NCI-H187 treated with DMSO at 0.1 percent for 48 hours (cell line): ENCODE results near the gene SLC2A11.
"Not testable (repeated sequence)": the region's sequence is repeated elsewhere in the genome, so short reads cannot be mapped to it uniquely, and the experiment has no call there.

Experiments used
- DNase-seq: peaks from one replicate; lab custom pipeline; 2025; lab: John Stamatoyannopoulos, UW

The SLC2A11 gene

DNA sequence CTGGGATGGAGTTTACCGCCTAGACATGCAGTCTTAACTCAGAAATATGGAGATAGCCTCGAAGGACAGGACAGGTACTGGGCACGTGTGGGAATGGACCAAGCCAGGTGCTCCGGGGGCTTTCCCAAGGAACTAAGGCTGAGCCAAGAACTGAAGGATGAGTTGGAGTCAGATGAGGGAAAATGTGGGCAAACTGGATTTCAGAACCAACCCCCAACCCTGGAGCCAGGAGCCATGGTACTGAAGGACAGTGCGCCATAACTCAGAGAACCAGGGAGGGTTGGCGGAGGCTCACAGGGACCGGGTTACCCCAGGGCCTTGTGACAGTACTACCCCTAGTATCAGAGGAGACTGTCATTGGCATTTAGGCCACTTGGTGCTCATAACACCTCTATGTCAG, 34.1 kb downstream of the SLC2A11 start:
- no peak for DNase-seq

DNA sequence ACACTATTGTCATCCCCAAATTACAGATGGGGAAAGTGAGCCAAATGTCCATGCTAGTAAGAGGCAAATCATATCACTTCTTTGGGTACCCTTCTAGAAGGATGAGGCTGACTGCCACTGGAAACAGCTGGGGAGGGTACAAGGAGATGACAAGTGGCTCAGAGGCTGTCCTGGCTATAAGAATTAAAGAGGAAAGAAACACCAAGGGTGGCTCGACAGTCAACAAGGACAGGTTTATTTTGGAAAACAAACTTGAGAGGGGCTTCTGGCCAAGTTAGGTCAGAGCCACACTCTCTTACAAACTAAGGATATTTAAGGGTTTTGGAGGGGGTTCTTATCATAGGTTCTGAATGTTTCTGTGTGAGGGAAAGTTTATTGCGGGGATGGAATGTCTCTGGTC, 34.5 kb downstream of the SLC2A11 start:
- DNase-seq, result no peak

DNA sequence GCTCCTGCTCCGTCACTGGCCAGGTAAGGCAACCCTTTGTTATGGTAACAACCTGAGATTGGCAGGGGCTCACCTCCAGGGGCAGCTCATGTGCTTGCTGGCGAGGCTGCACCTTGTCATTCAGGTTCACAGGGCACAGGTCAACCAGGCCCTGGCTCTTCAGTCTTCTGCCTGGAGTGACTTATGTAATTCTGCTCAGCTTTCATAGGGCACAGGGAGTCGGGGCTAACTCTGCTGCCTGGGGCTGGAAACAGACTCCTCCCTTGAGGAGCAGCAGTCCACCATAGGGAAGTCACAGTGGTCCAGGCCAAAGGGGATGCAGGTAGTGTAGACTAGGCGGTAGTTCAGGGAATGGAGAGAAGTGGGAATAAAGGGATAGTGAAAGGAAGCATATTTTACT, 35.0 kb downstream of the SLC2A11 start:
- no peak for DNase-seq

DNA sequence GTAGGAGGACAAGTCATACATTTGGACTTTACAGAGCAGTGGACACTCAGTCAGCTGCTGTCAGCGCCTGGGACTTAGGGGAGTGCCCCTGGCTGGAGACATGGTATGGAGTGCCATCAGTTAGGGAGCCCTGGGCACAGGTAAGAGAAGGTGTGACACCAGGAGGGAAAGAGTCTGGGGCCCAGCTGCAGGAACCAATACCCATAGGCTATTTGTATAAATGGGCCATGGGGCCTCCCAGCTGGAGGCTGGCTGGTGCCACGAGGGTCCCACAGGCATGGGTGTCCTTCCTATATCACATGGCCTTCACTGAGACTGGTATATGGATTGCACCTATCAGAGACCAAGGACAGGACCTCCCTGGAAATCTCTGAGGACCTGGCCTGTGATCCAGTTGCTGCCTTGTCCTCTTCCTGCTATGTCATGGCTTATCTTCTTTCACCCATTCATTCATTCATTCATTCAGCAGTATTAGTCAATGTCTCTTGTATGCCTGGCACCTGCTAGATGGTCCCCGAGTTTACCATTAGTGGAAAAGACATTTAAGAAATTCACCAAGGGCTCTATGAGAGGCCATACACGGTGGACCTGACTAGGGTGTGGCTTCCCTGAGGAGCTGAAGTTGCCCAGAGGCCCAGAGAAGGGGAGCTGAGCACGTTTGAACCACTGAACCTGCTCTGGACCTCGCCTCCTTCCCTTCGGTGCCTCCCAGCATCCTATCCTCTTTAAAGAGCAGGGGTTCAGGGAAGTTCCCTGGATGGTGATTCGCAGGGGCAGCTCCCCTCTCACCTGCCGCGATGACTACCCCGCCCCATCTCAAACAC, 35.7 kb downstream of the SLC2A11 start:
- DNase-seq, result no peak

DNA sequence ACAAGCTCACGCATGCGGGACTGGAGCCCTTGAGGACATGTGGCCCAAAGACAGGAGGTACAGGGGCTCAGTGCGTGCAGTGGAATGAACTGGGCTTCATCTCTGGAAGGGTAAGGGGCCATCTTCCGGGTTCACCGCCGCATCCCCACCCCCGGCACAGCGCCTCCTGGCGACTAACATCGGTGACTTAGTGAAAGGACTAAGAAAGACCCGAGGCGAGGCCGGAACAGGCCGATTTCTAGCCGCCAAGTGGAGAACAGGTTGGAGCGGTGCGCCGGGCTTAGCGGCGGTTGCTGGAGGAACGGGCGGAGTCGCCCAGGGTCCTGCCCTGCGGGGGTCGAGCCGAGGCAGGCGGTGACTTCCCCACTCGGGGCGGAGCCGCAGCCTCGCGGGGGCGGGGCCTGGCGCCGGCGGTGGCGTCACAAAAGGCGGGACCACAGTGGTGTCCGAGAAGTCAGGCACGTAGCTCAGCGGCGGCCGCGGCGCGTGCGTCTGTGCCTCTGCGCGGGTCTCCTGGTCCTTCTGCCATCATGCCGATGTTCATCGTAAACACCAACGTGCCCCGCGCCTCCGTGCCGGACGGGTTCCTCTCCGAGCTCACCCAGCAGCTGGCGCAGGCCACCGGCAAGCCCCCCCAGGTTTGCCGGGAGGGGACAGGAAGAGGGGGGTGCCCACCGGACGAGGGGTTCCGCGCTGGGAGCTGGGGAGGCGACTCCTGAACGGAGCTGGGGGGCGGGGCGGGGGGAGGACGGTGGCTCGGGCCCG, 36.5 kb downstream of the SLC2A11 start, which contains the start of gene MIF:
TSS of gene MIF (plus strand) at position 439 of the 765 bp plus-strand sequence. CDS start at position 531, 92 bp downstream.
- no peak for DNase-seq

DNA sequence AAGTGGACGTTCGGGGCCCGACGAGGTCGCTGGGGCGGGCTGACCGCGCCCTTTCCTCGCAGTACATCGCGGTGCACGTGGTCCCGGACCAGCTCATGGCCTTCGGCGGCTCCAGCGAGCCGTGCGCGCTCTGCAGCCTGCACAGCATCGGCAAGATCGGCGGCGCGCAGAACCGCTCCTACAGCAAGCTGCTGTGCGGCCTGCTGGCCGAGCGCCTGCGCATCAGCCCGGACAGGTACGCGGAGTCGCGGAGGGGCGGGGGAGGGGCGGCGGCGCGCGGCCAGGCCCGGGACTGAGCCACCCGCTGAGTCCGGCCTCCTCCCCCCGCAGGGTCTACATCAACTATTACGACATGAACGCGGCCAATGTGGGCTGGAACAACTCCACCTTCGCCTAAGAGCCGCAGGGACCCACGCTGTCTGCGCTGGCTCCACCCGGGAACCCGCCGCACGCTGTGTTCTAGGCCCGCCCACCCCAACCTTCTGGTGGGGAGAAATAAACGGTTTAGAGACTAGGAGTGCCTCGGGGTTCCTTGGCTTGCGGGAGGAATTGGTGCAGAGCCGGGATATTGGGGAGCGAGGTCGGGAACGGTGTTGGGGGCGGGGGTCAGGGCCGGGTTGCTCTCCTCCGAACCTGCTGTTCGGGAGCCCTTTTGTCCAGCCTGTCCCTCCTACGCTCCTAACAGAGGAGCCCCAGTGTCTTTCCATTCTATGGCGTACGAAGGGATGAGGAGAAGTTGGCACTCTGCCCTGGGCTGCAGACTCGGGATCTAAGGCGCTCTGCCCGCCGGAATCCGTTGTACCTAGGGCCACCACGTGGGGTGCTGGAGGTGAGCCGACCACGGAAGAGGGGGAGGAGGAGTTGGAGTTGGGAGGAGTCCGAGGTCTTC, 37.3 kb downstream of the SLC2A11 start:
- DNase-seq, result no peak

DNA sequence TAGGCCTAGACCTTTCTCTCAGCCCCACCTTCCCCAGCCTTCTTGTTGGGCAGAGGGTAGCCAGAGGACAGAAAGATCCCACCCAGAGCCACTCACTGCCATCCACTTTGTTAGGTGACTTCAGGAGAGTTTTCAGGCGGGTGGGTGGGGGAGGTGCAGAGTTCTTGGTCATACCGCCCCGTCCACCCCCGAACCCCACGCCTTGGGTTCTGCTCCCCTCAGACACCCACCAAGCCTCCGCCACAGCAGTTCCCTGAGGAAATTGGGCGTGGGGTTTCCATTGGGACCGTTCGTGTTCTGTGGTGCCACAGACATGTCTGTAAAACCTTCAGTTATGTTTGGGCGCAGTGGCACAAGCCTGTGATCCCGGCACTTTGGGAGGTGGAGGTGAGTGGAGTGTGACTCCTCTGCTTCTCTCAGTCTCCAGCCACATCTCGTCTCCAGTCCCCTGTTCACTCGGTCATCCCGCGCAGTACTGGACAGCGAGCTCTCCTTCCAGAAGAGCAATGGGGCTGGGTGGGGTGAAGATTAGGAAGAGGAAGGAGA, 38.0 kb downstream of the SLC2A11 start:
- no peak for DNase-seq

DNA sequence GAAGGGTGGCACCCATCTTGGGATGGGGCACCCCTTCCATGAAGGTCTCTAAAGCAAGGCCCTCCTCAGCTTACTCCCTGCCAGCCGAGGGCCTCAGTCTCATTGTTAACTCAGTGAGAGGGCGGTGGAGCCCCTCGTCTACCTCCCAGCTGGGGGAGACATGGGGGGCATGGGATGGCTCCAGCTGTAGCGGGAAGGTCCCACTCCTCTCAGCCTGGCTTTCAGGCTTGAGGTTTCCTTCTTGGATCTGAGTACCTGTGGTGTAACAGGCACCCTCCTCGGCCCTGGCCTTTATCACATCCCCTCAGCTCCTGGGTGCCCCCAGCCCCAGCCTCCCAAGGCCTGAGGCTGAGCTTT, 38.5 kb downstream of the SLC2A11 start:
- no peak for DNase-seq

DNA sequence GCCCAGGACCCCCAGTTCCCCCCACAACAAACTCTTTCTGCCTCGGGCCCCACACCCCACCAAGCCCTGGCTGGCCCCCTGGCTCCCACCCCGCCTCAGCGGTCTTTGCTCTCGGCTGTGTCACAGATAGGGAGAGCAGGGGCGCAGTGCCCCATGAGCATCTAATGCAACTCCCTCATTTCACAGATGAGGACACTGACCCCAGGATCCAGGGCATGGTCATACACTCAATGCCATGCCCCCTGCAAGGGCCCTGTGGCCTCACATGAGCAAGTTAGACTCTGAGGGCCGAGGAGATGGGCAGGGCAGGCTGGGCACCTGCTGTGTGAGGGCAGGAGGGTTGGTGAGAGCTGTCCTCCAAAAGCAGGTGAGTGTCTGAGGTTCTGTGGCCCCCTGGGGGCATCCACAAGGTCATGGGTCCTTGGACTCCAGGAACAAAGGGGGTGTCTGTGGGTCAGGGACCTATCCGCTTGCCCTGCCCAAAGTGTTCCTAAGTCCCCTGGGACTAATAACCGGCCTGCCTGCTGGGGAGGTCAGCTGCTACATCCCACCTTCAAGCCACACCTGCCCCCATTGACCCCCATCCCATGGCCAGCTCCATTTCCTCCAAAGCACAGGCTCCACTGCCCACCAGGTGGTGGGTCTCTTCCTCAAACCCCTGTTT, 39.0 kb downstream of the SLC2A11 start:
- no peak for DNase-seq

DNA sequence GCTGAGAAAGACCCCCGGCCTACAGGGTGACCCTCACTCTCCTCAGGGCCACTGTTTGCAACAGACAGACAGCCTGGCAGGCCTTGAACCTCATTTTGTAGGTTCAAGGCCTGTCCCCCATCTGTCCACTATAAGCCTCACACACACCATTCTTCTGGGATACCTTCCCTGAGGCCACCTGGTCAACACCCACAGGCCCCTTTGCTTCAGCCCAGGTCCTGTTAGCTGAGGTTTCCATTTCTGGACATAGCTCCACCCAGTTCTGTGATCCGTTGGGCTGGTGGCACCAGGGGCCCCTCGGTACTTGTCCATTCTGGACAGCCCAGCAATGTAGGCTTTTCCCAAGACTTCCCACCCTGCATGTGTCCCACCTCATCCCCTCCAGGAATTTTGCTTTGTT, 39.6 kb downstream of the SLC2A11 start:
- DNase-seq, result no peak

DNA sequence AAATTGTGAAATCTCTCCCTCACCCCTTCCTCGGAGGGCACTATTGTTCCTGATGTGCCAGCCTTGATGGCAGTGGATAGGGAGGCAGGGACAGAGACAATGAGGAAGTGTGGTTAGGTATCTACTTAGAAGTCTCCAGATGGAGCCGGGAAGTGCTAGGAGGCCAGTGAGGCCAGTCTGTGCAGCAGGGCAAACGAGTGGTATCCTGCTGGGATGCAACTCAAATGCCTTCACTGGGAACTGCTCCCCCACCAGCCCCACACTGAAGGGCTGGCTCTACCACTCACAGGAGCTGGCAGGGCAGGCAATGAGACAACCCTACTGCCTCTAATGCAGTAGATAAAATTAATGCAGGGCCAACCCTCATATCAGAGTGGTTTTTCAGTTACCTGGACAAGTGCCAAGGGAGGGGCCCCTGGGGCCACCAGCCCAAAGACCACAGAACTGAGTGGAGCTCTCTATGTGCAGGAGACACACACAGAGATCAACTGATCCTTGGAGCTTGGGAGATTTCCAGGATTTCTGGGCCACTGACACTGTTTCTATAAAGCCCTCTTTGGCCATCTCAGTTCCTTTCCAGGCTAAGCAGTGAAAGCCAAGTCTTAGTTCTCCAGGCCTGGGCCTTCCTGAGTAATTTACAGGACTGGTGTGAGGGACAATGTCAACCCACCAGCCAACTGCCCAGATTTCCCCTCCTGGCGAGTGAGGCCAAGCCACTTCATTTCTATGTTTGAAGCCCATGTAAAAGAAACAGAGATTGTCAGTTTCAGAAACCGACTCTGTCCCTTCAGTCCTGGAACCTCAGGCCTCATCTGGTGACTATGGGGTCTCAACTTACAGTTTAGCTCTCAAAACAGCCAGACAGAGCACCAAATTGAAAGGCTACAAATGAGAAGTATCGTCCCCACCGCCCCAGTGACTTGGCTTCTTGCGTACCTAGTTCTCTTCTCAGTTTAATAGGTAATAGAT, 40.6 kb downstream of the SLC2A11 start:
- DNase-seq, result no peak

DNA sequence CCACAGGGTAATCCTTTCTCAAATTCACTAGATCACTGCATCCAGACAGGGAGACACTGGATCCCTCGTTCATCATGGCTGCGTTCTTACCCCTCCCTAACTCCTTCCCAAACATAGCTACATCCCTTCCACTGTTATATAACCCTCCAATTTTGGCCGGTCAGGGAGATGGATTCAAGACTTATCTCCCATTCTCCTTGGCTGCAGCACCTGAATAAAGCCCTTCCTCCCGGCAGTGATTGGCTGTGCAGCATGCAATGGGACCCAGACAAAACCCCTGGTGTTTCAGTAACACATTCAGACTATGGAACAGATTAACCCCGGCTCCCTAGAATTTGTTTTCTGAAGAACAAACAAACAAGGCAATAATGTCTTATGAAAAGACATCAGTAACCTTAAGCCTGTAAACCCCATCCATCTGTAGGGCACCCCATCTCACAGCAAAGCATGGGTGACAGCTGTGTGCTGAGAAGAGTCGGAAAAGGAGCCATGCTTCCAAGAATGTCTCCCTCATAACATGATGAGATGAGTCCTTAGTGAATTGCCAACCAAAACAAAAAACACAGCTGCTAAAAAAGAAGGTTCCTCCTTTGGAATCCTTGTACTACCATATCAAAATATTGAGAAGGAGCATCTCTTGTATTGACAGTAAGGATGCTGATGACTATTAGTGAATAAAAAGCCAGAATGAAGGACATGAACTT, 41.5 kb downstream of the SLC2A11 start:
- DNase-seq, result no peak

DNA sequence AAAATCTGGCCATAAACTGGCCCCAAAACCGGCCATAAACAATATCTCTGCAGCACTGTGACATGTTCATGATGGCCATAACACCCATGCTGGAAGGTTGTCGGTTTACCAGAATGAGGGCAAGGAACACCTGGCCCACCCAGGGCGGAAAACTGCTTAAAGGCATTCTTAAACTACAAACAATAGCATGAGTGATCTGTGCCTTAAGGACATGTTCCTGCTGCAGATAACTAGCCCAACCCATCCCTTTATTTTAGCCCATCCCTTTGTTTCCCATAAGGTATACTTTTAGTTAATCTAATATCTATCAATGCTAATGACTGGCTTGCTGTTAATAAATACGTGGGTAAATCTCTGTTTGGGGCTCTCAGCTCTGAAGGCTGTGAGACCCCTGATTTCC, 42.6 kb downstream of the SLC2A11 start:
- DNase-seq, result not testable (repeated sequence)

DNA sequence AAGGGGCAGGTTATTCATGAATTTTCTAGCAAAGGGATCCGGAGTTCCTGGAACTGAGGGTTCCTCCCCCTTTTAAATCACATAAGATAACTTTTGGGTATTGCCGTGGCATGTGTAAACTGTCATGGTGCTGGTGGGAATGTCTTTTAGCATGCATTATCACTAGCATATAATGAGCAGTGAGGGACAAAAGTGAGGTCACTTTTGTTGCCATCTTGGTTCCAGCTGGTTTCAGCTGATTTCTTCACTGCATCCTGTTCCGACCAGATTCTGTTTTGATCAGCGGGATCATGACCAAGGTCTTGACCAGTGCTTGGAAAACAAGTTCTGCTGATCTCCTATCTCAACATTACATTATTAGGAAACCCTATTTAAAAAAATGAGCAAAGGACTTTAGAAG, 43.9 kb downstream of the SLC2A11 start:
- DNase-seq, result no peak

DNA sequence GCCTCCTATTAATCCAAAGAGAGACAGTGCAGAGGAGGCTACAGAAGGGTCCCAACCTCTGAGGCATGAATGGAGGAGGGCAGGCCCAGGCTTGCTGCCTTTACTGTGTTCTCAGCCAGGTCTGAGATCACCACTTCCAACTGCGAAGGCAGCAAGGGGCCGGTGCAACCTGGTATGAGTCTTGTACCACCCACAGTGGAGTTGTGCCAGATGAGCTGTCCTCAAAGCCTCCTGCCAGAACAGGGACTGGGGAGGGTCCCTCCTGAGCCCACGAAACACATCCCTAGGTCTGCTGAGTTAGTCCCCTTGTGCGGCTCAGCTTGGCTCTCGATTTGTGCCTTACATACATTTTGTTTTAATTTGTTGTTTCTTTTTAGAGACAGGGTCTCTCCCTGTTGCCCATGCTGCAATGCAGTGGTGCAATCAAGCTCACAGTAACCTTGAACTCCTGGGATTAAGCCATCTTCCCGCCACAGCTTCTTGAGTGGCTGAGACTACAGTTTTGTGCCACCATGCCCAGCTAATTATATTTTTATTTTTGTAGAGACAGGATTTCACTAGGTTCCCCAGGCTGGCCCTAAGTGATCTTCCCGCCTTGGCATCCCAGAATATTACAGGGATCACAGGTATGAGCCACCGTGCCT, 45.8 kb downstream of the SLC2A11 start:
- no peak for DNase-seq

DNA sequence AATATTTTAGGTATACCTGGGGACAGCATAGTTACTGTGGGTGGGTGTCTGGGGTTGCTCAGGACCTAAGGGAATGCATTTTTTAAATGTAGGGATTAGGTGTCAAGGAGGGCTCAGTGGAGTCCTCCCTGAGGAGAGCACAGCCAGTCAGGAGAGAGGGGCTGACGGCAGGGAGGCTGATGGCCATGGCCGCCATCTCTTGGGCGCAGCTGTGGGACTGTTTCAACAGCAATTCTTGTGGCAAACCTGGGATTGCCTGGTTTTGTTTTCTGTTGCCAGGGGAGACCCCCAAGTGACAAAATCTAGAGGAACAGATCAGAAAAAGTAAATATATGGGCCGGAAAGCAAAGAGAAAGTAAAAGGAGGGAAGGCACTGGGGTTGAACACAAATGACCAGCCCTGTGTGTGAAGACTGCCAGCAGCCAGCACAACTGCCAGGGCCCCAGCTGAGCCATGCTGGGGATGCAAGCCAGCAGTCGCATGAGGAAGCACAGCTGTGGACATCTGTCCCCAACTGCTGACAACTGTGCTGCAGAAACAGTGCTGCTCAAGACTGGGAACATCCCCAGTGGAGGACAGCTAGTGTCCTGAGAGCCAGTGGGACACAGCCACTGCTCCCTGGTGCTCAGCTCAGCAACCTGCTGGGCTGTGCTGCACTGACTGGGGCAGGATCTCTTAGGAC, 47.0 kb downstream of the SLC2A11 start:
- no peak for DNase-seq

DNA sequence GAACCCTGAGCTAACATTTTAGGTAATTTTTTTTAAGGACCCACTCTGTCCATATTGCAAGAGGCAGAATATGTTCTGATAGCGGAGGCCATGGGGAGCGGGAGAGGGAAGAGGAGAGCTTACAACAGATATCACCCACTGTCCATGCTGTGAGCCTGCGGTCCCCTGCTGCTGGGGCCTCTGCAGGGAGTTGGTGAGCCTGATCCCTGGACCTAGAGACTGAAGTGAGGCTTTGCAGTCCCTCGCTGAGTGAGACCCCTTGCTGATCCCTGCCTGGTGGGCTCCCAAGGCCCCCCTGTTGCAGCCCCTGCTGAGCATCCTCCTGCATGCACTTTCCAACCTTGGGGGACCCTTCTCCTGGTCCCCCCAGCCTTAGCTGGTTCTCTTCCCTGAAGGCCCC, 49.0 kb downstream of the SLC2A11 start:
- no peak for DNase-seq

DNA sequence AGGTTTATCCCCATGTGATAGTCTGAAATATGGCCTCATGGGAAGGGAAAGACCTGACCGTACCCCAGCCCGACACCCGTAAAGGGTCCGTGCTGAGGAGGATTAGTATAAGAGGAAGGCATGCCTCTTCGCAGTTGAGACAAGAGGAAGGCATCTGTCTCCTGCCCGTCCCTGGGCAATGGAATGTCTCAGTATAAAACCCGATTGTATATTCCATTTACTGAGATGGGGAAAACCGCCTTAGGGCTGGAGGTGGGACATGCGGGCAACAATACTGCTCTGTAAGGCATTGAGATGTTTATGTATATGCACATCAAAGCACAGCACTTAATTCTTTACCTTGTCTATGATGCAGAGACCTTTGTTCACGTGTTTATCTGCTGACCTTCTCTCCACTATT, 49.7 kb downstream of the SLC2A11 start:
- DNase-seq, result not testable (repeated sequence)
